Epidermal melanocyte (primary cell): ENCODE results near the gene RHOBTB3.

ENCODE experiments used
- DNase-seq: peaks from one replicate; pipeline ENCODE4 v3.0.0; 2011; ENCODE audit warnings: low spot score; ENCODE audit not compliant: insufficient read length

Gene RHOBTB3

GRCh38 chr5:95761771-95762651 is 30.9 kb downstream of the RHOBTB3 start:
- DNase-seq: no peak

- no peak for DNase-seq
Measured at GRCh38 chr5:95762652-95763041, 31.5 kb downstream of the RHOBTB3 start.

- no peak for DNase-seq
Measured at GRCh38 chr5:95763941-95764340, 32.8 kb downstream of the RHOBTB3 start.

GRCh38 chr5:95768731-95769130 is 37.6 kb downstream of the RHOBTB3 start:
- no peak for DNase-seq

- no peak for DNase-seq
Measured at GRCh38 chr5:95770830-95771708, 39.9 kb downstream of the RHOBTB3 start.

GRCh38 chr5:95771892-95772291 is 40.8 kb downstream of the RHOBTB3 start:
- DNase-seq: no peak

- no peak for DNase-seq
Measured at GRCh38 chr5:95773335-95774059, 42.4 kb downstream of the RHOBTB3 start.

- no peak for DNase-seq
Measured at GRCh38 chr5:95777441-95777840, 46.3 kb downstream of the RHOBTB3 start.

GRCh38 chr5:95778713-95779436 is 47.7 kb downstream of the RHOBTB3 start:
- no peak for DNase-seq

GRCh38 chr5:95779611-95780010 is 48.5 kb downstream of the RHOBTB3 start:
- no peak for DNase-seq

GRCh38 chr5:95780597-95780996 is 49.5 kb downstream of the RHOBTB3 start:
- DNase-seq: no peak

GRCh38 chr5:95781101-95781583 is 50.0 kb downstream of the RHOBTB3 start:
- no peak for DNase-seq

GRCh38 chr5:95782181-95782580 is 51.0 kb downstream of the RHOBTB3 start:
- no peak for DNase-seq

- no peak for DNase-seq
Measured at GRCh38 chr5:95783661-95784060, 52.5 kb downstream of the RHOBTB3 start.

GRCh38 chr5:95784514-95785302 is 53.6 kb downstream of the RHOBTB3 start:
- no peak for DNase-seq

- no peak for DNase-seq
Measured at GRCh38 chr5:95786821-95787418, 55.8 kb downstream of the RHOBTB3 start.

- no peak for DNase-seq
Measured at GRCh38 chr5:95788493-95788892, 57.4 kb downstream of the RHOBTB3 start.

- no peak for DNase-seq
Measured at GRCh38 chr5:95791751-95792150, 60.6 kb downstream of the RHOBTB3 start.

- DNase-seq: no peak
Measured at GRCh38 chr5:95794070-95794516, 63.0 kb downstream of the RHOBTB3 start.

- DNase-seq: no peak
Measured at GRCh38 chr5:95797301-95797700, 66.2 kb downstream of the RHOBTB3 start.
